Transverse colon (tissue), 4 donors: ENCODE measurements around the gene EBF3. TPM values are rescaled to one million over a fixed set of nuclear protein-coding genes. Genes with fewer than 3 reads are reported as not detected.

Source experiments
- DNase-seq: peaks from one replicate; pipeline ENCODE4 v3.0.0-alpha.2; 2019
- H3K27ac ChIP-seq, 4 donors: fragments of 200-600 bp; sonication (generic); 2 replicates each; pipeline ENCODE4 v1.5.1; 2016 to 2018; ENCODE audit warnings: inconsistent platforms in 4 of 4
- H3K27me3 ChIP-seq: fragments of 200-600 bp; sonication (generic); 2 replicates; pipeline ENCODE4 v1.5.1; 2017; ENCODE audit warnings: inconsistent platforms
- H3K36me3 ChIP-seq, 4 donors: fragments of 200-600 bp; sonication (generic); 2 replicates each; pipeline ENCODE4 v1.5.1; 2017 to 2019; ENCODE audit warnings: inconsistent platforms in 4 of 4
- H3K4me1 ChIP-seq, 4 donors: fragments of 200-600 bp; sonication (generic); 2 replicates each; pipeline ENCODE4 v1.5.1; 2017 to 2020; ENCODE audit warnings: inconsistent platforms in 4 of 4
- H3K4me3 ChIP-seq, 4 donors: fragments of 200-600 bp; sonication (generic); 1 replicate in 1 of 4; 2 replicates in 3 of 4; pipeline versions ENCODE4 v1.5.1 to v1.6.1; 2017 to 2019; ENCODE audit warnings: inconsistent platforms in 4 of 4
- H3K9me3 ChIP-seq, 2 donors: fragments of 200-600 bp; sonication (generic); 2 replicates each; pipeline ENCODE4 v1.5.1; 2017 to 2019; ENCODE audit warnings: inconsistent platforms in 2 of 2
- CTCF ChIP-seq, 5 experiments: fragments of 200-600 bp in 3 of 5; fragments of 450-650 bp in 2 of 5; sonication (generic) in 3 of 5; IDR thresholded peaks; 1 replicate in 2 of 5; 2 replicates in 3 of 5; pipeline ENCODE4 v1.5.1; 2016 to 2017; ENCODE audit warnings: antibody characterized with exemption in 5 of 5, inconsistent platforms in 3 of 5, mild to moderate bottlenecking in 2 of 5, moderate library complexity in 1 of 5
- EP300 ChIP-seq: sonication (generic); formaldehyde crosslinking; IDR thresholded peaks from one replicate; pipeline ENCODE4 v1.6.1; 2017; ENCODE audit warnings: antibody characterized with exemption, low read depth
- POLR2A ChIP-seq: fragments of 450-650 bp; IDR thresholded peaks from one replicate; pipeline ENCODE4 v1.6.1; 2016; ENCODE audit warnings: antibody characterized with exemption, mild to moderate bottlenecking, moderate library complexity
- POLR2AphosphoS5 ChIP-seq, 3 donors: sonication (generic); formaldehyde crosslinking; IDR thresholded peaks; one replicate each; pipeline ENCODE4 v1.6.1; 2016; ENCODE audit warnings: antibody characterized with exemption in 3 of 3
- WGBS, 2 donors: methylation state at CpG; one replicate each; pipeline ENCODE4 v1.1.5; 2018; ENCODE audit warnings: low coverage in 1 of 2; 5-methylcytosine and 5-hydroxymethylcytosine counted together
- in situ Hi-C, 4 donors: fragments of 200-750 bp; cut with MboI; loops; one replicate each; pipeline versions ENCODE4 v1.15.0 to v1.15.1; 2017; ENCODE audit warnings: low sequenced_read_pairs in 3 of 4, low pct_ligation_motif_present in 1 of 4, low pct_unique_long_range_greater_than_20kb in 1 of 4
- intact Hi-C: fragments of 100-400 bp; cut with DNase I; formaldehyde crosslinking; loops from one replicate; pipeline ENCODE4 v1.15.1; 2023; ENCODE audit warnings: low total_unique reads
- total RNA-seq, 4 donors: library from RNA; depleted of rRNA; stranded (reverse); fragments of >200 nt; gene quantifications; one replicate each; pipeline ENCODE4 v1.1.0, GENCODE V29; 2016

Gene EBF3
- total RNA-seq, 4 donors from 2014 or later, result 0.37 to 6.6 (median 1.0) TPM

GRCh38 chr10:129865960-129866359 lies 98.1 kb downstream of the EBF3 start:
- H3K27ac ChIP-seq, result no peak overlapping the region
- no peaks in the 10 kb centered on the region for H3K4me1 ChIP-seq
- H3K4me3 ChIP-seq, result no peak overlapping the region
- H3K27me3 ChIP-seq, result no peaks in the 10 kb centered on the region
- WGBS, 2 donors, result 80 to 82% methylated on average over 1 to 2 of the region's 2 CpGs
- no peaks in the 10 kb centered on the region for H3K36me3 ChIP-seq
- in situ Hi-C loops (no loop called here), intact Hi-C loops (no loop called here)
- TF ChIP-seq POLR2A (no peak), EP300 (no peak), POLR2AphosphoS5 (IDR thresholded peaks at IDR 0.05) (no peak), CTCF (IDR thresholded peaks at IDR 0.05) (no peak)
- no peak for DNase-seq
- H3K9me3 ChIP-seq, result no peaks in the 10 kb centered on the region

GRCh38 chr10:129865413-129865812 lies 98.7 kb downstream of the EBF3 start:
- H3K4me1 ChIP-seq, result no peaks in the 10 kb centered on the region
- no peak for TF ChIP-seq EP300
- TF ChIP-seq POLR2A, result no peak
- no peak for TF ChIP-seq CTCF (IDR thresholded peaks at IDR 0.05)
- no peak for TF ChIP-seq POLR2AphosphoS5 (IDR thresholded peaks at IDR 0.05)
- in situ Hi-C loops (no loop called here), intact Hi-C loops (no loop called here)
- no peaks in the 10 kb centered on the region for H3K27me3 ChIP-seq
- H3K36me3 ChIP-seq, result no peaks in the 10 kb centered on the region
- H3K4me3 ChIP-seq, result no peak overlapping the region
- DNase-seq, result no peak
- H3K9me3 ChIP-seq, result no peaks in the 10 kb centered on the region
- H3K27ac ChIP-seq, result no peak overlapping the region
- WGBS, 2 donors, result 90% methylated on average over 7 of the region's 7 CpGs; no CpG with 5 or more reads in 1 of the 2 donors

GRCh38 chr10:129864601-129865126 lies 99.4 kb downstream of the EBF3 start:
- TF ChIP-seq POLR2AphosphoS5 (IDR thresholded peaks at IDR 0.05), result no peak
- no peak for TF ChIP-seq EP300
- TF ChIP-seq POLR2A, result no peak
- TF ChIP-seq CTCF (IDR thresholded peaks at IDR 0.05), result no peak
- H3K4me3 ChIP-seq, result no peak overlapping the region
- no peaks in the 10 kb centered on the region for H3K4me1 ChIP-seq
- H3K9me3 ChIP-seq, result no peaks in the 10 kb centered on the region
- no peaks in the 10 kb centered on the region for H3K36me3 ChIP-seq
- intact Hi-C loops, result no loop called here
- in situ Hi-C loops, result no loop called here
- 68 to 70% methylated on average over 4 to 9 of the region's 9 CpGs for WGBS, 2 donors
- no peak for DNase-seq
- no peak overlapping the region for H3K27ac ChIP-seq
- H3K27me3 ChIP-seq, result no peaks in the 10 kb centered on the region

- WGBS, 2 donors, result 94% methylated on average over 4 of the region's 4 CpGs; no CpG with 5 or more reads in 1 of the 2 donors
- Histone ChIP-seq H3K27me3 (no peaks in the 10 kb centered on the region), H3K27ac (no peak overlapping the region), H3K4me1 (no peaks in the 10 kb centered on the region), H3K9me3 (no peaks in the 10 kb centered on the region), H3K36me3 (no peaks in the 10 kb centered on the region), H3K4me3 (no peak overlapping the region)
- DNase-seq, result no peak
- TF ChIP-seq POLR2A (no peak), CTCF (IDR thresholded peaks at IDR 0.05) (no peak), EP300 (no peak), POLR2AphosphoS5 (IDR thresholded peaks at IDR 0.05) (no peak)
- in situ Hi-C loops (no loop called here), intact Hi-C loops (no loop called here)
Measured at GRCh38 chr10:129864082-129864481, 100.0 kb downstream of the EBF3 start.
